KMS-11 (cell line): ENCODE results near the gene OGT.
"Not testable (repeated sequence)": the region's sequence is repeated elsewhere in the genome, so short reads cannot be mapped to it uniquely, and the experiment has no call there.

Source experiments
- H2AFZ ChIP-seq: fragments of 200-600 bp; sonication (generic); 2 replicates; pipeline ENCODE4 v1.6.1; 2016; ENCODE audit warnings: antibody characterized with exemption, mixed run types, low read depth
- H3K27ac ChIP-seq: fragments of 200-600 bp; sonication (generic); 2 replicates; pipeline ENCODE4 v1.6.1; 2016; ENCODE audit warnings: mild to moderate bottlenecking, mixed run types
- H3K27me3 ChIP-seq: fragments of 200-600 bp; sonication (generic); 2 replicates; pipeline ENCODE4 v1.6.1; 2017; ENCODE audit warnings: mild to moderate bottlenecking, low read depth, mixed run types, moderate library complexity; ENCODE audit not compliant: insufficient read depth
- H3K36me3 ChIP-seq: fragments of 200-600 bp; sonication (generic); 2 replicates; pipeline ENCODE4 v1.6.1; 2017; ENCODE audit warnings: mild to moderate bottlenecking, mixed run types; ENCODE audit not compliant: insufficient read depth
- H3K4me1 ChIP-seq: fragments of 200-600 bp; sonication (generic); 2 replicates; pipeline ENCODE4 v1.6.1; 2016; ENCODE audit warnings: mild to moderate bottlenecking, low read depth, mixed run types; ENCODE audit not compliant: poor library complexity, severe bottlenecking
- H3K4me2 ChIP-seq: fragments of 200-600 bp; sonication (generic); 2 replicates; pipeline ENCODE4 v1.7.0; 2016; ENCODE audit warnings: mild to moderate bottlenecking, mixed run types
- H3K4me3 ChIP-seq: fragments of 200-600 bp; sonication (generic); IDR thresholded peaks from 2 replicates; pipeline ENCODE4 v1.6.1; 2017; ENCODE audit warnings: low read depth, low read length, mixed read lengths; ENCODE audit not compliant: insufficient read depth
- H3K79me2 ChIP-seq: fragments of 200-600 bp; sonication (generic); 2 replicates; pipeline ENCODE4 v1.6.1; 2016; ENCODE audit warnings: low read depth, mixed run types; ENCODE audit not compliant: insufficient read depth
- H3K9ac ChIP-seq: fragments of 200-600 bp; sonication (generic); 2 replicates; pipeline ENCODE4 v1.6.1; 2016; ENCODE audit warnings: mild to moderate bottlenecking, mixed run types
- H4K20me1 ChIP-seq: fragments of 200-600 bp; sonication (generic); 2 replicates; pipeline ENCODE4 v1.6.1; 2016; ENCODE audit warnings: mild to moderate bottlenecking, mixed run types; ENCODE audit not compliant: insufficient read depth
- TF ChIP-seq, protein P1 (sequence below): fragments of 200-600 bp; sonication (generic); conservative IDR thresholded peaks from 2 replicates; pipeline ENCODE4 v1.6.1; 2017; ENCODE audit warnings: low read depth, mild to moderate bottlenecking, antibody characterized with exemption, low read length, moderate library complexity, mixed read lengths

Gene OGT

DNA sequence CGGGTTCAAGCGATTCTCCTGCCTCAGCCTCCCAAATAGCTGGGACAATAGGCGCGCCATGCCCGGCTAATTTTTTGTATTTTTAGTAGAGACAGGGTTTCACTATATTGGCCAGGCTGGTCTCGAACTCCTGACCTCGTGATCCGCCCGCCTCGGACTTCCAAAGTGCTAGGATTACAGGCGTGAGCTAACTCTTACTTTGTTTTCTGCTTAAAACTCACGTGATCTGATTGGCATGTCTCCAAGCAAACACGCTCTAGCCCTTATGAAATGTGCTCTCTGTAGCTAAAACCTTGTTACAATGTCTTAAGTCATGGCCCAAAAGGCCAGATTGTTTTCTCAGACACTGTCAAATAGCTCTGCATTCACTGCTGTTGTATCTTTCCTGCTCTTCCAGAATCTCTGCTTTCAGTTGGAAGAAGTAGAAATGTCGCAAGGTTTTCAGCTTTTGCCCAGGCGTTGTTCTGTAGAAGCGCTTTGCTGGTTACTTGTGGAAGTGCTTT, 39.7 kb upstream of the OGT start:
- Histone ChIP-seq H2AFZ (no peak overlapping the region), H4K20me1 (no peaks in the 10 kb centered on the region), H3K79me2 (no peaks in the 10 kb centered on the region), H3K36me3 (no peaks in the 10 kb centered on the region), H3K27me3 (no peaks in the 10 kb centered on the region), H3K9ac (no peak overlapping the region), H3K4me3 (no peak overlapping the region), H3K4me1 (no peaks in the 10 kb centered on the region), H3K27ac (no peak overlapping the region), H3K4me2 (no peak overlapping the region)
- TF ChIP-seq, protein P1, sequence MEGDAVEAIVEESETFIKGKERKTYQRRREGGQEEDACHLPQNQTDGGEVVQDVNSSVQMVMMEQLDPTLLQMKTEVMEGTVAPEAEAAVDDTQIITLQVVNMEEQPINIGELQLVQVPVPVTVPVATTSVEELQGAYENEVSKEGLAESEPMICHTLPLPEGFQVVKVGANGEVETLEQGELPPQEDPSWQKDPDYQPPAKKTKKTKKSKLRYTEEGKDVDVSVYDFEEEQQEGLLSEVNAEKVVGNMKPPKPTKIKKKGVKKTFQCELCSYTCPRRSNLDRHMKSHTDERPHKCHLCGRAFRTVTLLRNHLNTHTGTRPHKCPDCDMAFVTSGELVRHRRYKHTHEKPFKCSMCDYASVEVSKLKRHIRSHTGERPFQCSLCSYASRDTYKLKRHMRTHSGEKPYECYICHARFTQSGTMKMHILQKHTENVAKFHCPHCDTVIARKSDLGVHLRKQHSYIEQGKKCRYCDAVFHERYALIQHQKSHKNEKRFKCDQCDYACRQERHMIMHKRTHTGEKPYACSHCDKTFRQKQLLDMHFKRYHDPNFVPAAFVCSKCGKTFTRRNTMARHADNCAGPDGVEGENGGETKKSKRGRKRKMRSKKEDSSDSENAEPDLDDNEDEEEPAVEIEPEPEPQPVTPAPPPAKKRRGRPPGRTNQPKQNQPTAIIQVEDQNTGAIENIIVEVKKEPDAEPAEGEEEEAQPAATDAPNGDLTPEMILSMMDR = no peak

DNA sequence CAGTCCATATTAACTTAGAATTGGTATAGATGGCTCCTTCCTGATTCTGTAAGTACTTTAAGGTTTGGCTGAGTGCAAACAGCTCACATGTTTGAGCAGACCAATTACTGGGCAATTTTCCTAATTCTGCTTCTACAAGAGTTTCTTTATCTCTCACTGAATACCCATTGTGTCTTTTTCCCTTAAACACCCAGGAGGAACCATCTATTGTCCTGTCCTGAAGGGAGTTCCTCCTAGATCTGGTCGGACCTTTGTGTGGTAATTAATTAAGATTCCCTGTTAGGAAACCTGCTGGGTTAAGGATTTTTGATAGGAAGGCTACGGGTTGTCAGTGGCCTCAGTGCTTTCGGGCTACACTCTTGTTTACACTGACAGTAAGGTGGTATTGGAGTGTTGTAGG, 36.9 kb upstream of the OGT start:
- not testable (repeated sequence) for H3K79me2 ChIP-seq, H3K4me2 ChIP-seq, H3K27me3 ChIP-seq, H3K27ac ChIP-seq, H4K20me1 ChIP-seq, H3K36me3 ChIP-seq, H3K9ac ChIP-seq, H3K4me3 ChIP-seq, H3K4me1 ChIP-seq, H2AFZ ChIP-seq

DNA sequence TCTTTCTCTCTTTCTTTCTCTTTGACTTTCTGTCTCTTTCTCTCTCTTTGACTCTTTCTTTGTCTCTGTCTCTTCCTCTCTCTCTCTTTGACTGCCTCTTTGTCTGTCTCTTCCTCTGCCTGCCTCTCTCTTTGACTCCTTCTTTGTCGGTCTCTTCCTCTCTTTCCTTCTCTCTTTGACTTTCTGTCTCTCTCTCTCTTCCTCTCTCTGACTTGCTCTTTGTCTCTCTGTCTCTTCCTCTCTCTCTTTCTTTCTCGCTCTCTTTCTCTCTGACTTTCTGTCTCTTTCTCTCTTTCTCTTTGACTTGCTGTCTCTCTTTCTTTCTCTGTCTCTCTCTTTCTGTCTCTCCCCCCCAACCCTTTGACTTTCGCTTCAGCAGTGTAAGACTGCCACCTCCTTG, 36.4 kb upstream of the OGT start:
- Histone ChIP-seq H3K79me2 (no peaks in the 10 kb centered on the region), H3K9ac (no peak overlapping the region), H4K20me1 (no peaks in the 10 kb centered on the region), H3K4me3 (no peak overlapping the region), H3K4me1 (no peaks in the 10 kb centered on the region), H3K36me3 (no peaks in the 10 kb centered on the region), H3K27ac (no peak overlapping the region), H2AFZ (no peak overlapping the region), H3K4me2 (no peak overlapping the region), H3K27me3 (no peaks in the 10 kb centered on the region)
- TF ChIP-seq, protein P1 = no peak

DNA sequence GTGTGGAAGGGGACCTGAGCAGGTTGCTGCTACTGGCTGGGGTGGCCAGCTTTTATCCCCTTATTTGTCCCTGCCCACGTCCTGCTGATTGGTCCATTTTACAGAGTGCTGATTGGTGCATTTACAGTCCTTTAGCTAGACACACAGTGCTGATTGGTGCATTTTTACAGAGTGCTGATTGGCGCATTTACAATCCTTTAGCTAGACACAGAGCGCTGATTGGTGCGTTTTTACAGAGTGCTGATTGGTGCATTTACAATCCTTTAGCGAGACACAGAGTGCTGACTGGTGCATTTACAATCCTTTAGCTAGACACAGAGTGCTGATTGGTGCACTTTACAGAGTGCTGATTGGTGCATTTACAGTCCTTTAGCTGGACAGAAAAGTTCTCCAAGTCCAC, 30.8 kb upstream of the OGT start:
- H3K79me2 ChIP-seq, H3K9ac ChIP-seq, H2AFZ ChIP-seq, H3K27ac ChIP-seq, H3K36me3 ChIP-seq, H3K27me3 ChIP-seq, H3K4me1 ChIP-seq, H3K4me2 ChIP-seq, H4K20me1 ChIP-seq, H3K4me3 ChIP-seq: not testable (repeated sequence)

DNA sequence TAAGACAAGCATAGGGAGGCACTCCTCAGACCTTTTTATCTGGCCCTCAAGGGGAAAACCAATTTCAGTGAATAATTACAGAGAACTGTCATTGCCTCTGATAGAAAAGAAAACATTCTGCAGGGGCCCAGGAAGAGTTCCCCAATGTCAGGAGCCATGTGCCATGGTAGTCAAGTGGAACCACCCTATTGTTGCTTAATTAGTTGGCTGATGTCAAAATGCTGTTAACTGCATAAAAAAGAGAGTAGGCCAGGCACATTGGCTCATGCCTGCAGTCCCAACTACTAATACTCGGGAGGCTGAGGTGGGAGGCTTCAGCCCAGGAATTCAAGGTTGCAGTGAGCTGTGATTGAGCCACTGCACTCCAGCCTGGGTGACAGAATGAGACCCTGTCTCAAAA, 28.6 kb upstream of the OGT start:
- Histone ChIP-seq H3K9ac (no peak overlapping the region), H2AFZ (no peak overlapping the region), H3K4me2 (no peak overlapping the region), H3K79me2 (no peaks in the 10 kb centered on the region), H3K4me1 (no peaks in the 10 kb centered on the region), H3K36me3 (no peaks in the 10 kb centered on the region), H4K20me1 (no peaks in the 10 kb centered on the region), H3K4me3 (no peak overlapping the region), H3K27ac (no peak overlapping the region), H3K27me3 (no peaks in the 10 kb centered on the region)
- TF ChIP-seq, protein P1 = no peak
